H9 (cell line): Measurements from ENCODE around the gene TNFRSF17. TPM values are rescaled to one million over a fixed set of nuclear protein-coding genes. Genes with fewer than 3 reads are reported as not detected.

Experiments used
- DNase-seq: peaks from one replicate; pipeline ENCODE4 v3.0.0-alpha.2; 2017
- H2AFZ ChIP-seq: one replicate; pipeline ENCODE4 v1.6.1; 2013; ENCODE audit warnings: mild to moderate bottlenecking, low read length, control low read depth, moderate library complexity
- H2AK5ac ChIP-seq: 2 replicates; pipeline ENCODE4 v1.6.1; 2013; ENCODE audit warnings: low read length, control low read depth, mixed read lengths; ENCODE audit not compliant: insufficient read length
- H2BK120ac ChIP-seq: one replicate; pipeline ENCODE4 v1.6.1; 2013; ENCODE audit warnings: low read depth, mild to moderate bottlenecking, low read length, control low read depth, inconsistent platforms; ENCODE audit not compliant: poor library complexity, severe bottlenecking
- H2BK12ac ChIP-seq: 2 replicates; pipeline ENCODE4 v1.6.1; 2013; ENCODE audit warnings: low read length, control low read depth, mixed read lengths, low read depth; ENCODE audit not compliant: insufficient read length
- H2BK15ac ChIP-seq: 2 replicates; pipeline ENCODE4 v1.6.1; 2013; ENCODE audit warnings: low read depth, low read length, control low read depth
- H2BK20ac ChIP-seq: one replicate; pipeline ENCODE4 v1.6.1; 2013; ENCODE audit warnings: low read depth, mild to moderate bottlenecking, low read length, control low read depth, inconsistent platforms; ENCODE audit not compliant: poor library complexity, severe bottlenecking
- H2BK5ac ChIP-seq: 2 replicates; pipeline ENCODE4 v1.6.1; 2013; ENCODE audit warnings: low read length, control low read depth, mixed read lengths; ENCODE audit not compliant: insufficient read length
- H3K14ac ChIP-seq: 2 replicates; pipeline ENCODE4 v1.6.1; 2013; ENCODE audit warnings: low read length, control low read depth; ENCODE audit not compliant: insufficient read depth
- H3K18ac ChIP-seq: 2 replicates; pipeline ENCODE4 v1.6.1; 2013; ENCODE audit warnings: low read depth, mild to moderate bottlenecking, mixed read lengths, low read length, control low read depth; ENCODE audit not compliant: insufficient read length
- H3K23ac ChIP-seq: 2 replicates; pipeline ENCODE4 v1.6.1; 2013; ENCODE audit warnings: low read length, control low read depth, mixed read lengths, low read depth; ENCODE audit not compliant: insufficient read length
- H3K23me2 ChIP-seq: 2 replicates; pipeline ENCODE4 v1.6.1; 2013; ENCODE audit warnings: low read depth, mild to moderate bottlenecking, mixed read lengths, low read length, control low read depth; ENCODE audit not compliant: insufficient read length, poor library complexity, severe bottlenecking
- H3K27ac ChIP-seq: 2 replicates; pipeline ENCODE4 v1.5.1; 2013; ENCODE audit warnings: low read length, control low read depth, mixed read lengths, low read depth; ENCODE audit not compliant: insufficient read length
- H3K27me3 ChIP-seq: 2 replicates; pipeline ENCODE4 v1.6.1; 2013; ENCODE audit warnings: low read length, control low read depth, inconsistent platforms; ENCODE audit not compliant: insufficient read depth
- H3K4ac ChIP-seq: 2 replicates; pipeline ENCODE4 v1.6.1; 2013; ENCODE audit warnings: low read depth, mild to moderate bottlenecking, control low read depth, inconsistent platforms, low read length, moderate library complexity
- H3K4me1 ChIP-seq: 2 replicates; pipeline ENCODE4 v1.6.1; 2013; ENCODE audit warnings: low read length, control low read depth, inconsistent platforms; ENCODE audit not compliant: insufficient read depth
- H3K4me2 ChIP-seq: 2 replicates; pipeline ENCODE4 v1.6.1; 2013; ENCODE audit warnings: low read length, control low read depth, mixed read lengths; ENCODE audit not compliant: insufficient read length, insufficient read depth
- H3K56ac ChIP-seq: 2 replicates; pipeline ENCODE4 v1.6.1; 2013; ENCODE audit warnings: low read depth, mild to moderate bottlenecking, mixed read lengths, low read length, control low read depth; ENCODE audit not compliant: insufficient read length
- H3K79me1 ChIP-seq: 2 replicates; pipeline ENCODE4 v1.6.1; 2013; ENCODE audit warnings: low read depth, mild to moderate bottlenecking, moderate library complexity, low read length, control low read depth, inconsistent platforms; ENCODE audit not compliant: insufficient read depth, poor library complexity, severe bottlenecking
- H3K79me2 ChIP-seq: 2 replicates; pipeline ENCODE4 v1.6.1; 2013; ENCODE audit warnings: low read length, control low read depth, inconsistent platforms; ENCODE audit not compliant: insufficient read depth
- H3K9ac ChIP-seq: 2 replicates; pipeline ENCODE4 v1.6.1; 2013; ENCODE audit warnings: low read length, control low read depth, mixed read lengths; ENCODE audit not compliant: insufficient read length; ENCODE audit errors: extremely low read depth
- H3K9me3 ChIP-seq: one replicate; pipeline ENCODE4 v1.6.1; 2013; ENCODE audit warnings: low read depth, low read length, inconsistent platforms; ENCODE audit not compliant: control insufficient read depth
- H3T11ph ChIP-seq: one replicate; pipeline ENCODE4 v1.6.1; 2013; ENCODE audit warnings: mild to moderate bottlenecking, low read length, control low read depth, inconsistent platforms
- H4K20me1 ChIP-seq: one replicate; pipeline ENCODE4 v1.6.1; 2013; ENCODE audit not compliant: control insufficient read depth, insufficient read length, insufficient read depth
- H4K5ac ChIP-seq: 2 replicates; pipeline ENCODE4 v1.6.1; 2013; ENCODE audit warnings: low read depth, mild to moderate bottlenecking, mixed read lengths, low read length, control low read depth; ENCODE audit not compliant: insufficient read length
- H4K8ac ChIP-seq: replicated peaks from 2 replicates; pipeline ENCODE4 v1.6.1; 2013; ENCODE audit warnings: low read length, control low read depth, mixed read lengths, low read depth; ENCODE audit not compliant: insufficient read length
- H4K91ac ChIP-seq: 2 replicates; pipeline ENCODE4 v1.6.1; 2013; ENCODE audit warnings: low read depth, mild to moderate bottlenecking, moderate library complexity, mixed read lengths, low read length, control low read depth; ENCODE audit not compliant: insufficient read length
- H3K27ac Mint-ChIP-seq, 3 experiments: 2 replicates in 2 of 3; 3 replicates in 1 of 3; pipeline ENCODE4 v1.8.0; 2020 to 2021; ENCODE audit warnings: mixed read lengths in 3 of 3, mild to moderate bottlenecking in 1 of 3, moderate library complexity in 1 of 3
- H3K27me3 Mint-ChIP-seq: 2 replicates; pipeline ENCODE4 v1.8.0; 2021; ENCODE audit warnings: low read depth, mild to moderate bottlenecking, moderate library complexity, mixed read lengths
- H3K36me3 Mint-ChIP-seq, 3 experiments: 2 replicates in 2 of 3; 3 replicates in 1 of 3; pipeline ENCODE4 v1.8.0; 2020 to 2021; ENCODE audit warnings: low read depth in 3 of 3, mixed read lengths in 3 of 3; ENCODE audit not compliant: insufficient read depth in 1 of 3
- H3K4me1 Mint-ChIP-seq, 2 experiments: 2 replicates each; pipeline ENCODE4 v1.8.0; 2020; ENCODE audit warnings: mixed read lengths in 2 of 2
- H3K4me3 Mint-ChIP-seq, 2 experiments: 2 replicates in 1 of 2; 3 replicates in 1 of 2; pipeline ENCODE4 v1.8.0; 2020 to 2021; ENCODE audit warnings: mild to moderate bottlenecking in 2 of 2, mixed read lengths in 2 of 2, moderate library complexity in 1 of 2
- H3K9me3 Mint-ChIP-seq, 2 experiments: 2 replicates in 1 of 2; 3 replicates in 1 of 2; pipeline ENCODE4 v1.8.0; 2020; ENCODE audit warnings: mild to moderate bottlenecking in 2 of 2, mixed read lengths in 2 of 2, moderate library complexity in 1 of 2
- CTCF ChIP-seq: fragments of 200-600 bp; sonication (generic); conservative IDR thresholded peaks from 3 replicates; pipeline ENCODE4 v1.8.0; 2021; ENCODE audit warnings: antibody characterized with exemption, mild to moderate bottlenecking
- WGBS: extraction: QIAGEN DNeasy Blood & Tissue Kit; methylation state at CpG from one replicate; pipeline ENCODE4 v1.1.7; 2013; ENCODE audit warnings: missing lambda C conversion rate, low lambda C conversion rate, mixed read lengths; ENCODE audit not compliant: insufficient read length; ENCODE audit errors: extremely low coverage; 5-methylcytosine and 5-hydroxymethylcytosine counted together
- total RNA-seq: library from RNA; stranded (reverse); gene quantifications from 2 replicates; pipeline ENCODE4 v1.2.1, GENCODE V29; 2021

Gene TNFRSF17
- total RNA-seq, 1 experiment from 2014 or later = not detected

- Histone ChIP-seq H3K23me2 (peaks cover 2% of the 10 kb centered on the region), H3K9ac (no peak overlapping the region), H4K20me1 (no peaks in the 10 kb centered on the region), H3K27me3 (no peaks in the 10 kb centered on the region), H4K5ac (no peak overlapping the region), H3K4me1 (no peaks in the 10 kb centered on the region), H3K14ac (no peak overlapping the region), H2BK120ac (no peak overlapping the region), H3K4ac (no peak overlapping the region; the same call in 1 of the 2 replicates), H3K9me3 (no peaks in the 10 kb centered on the region), H2BK20ac (no peak overlapping the region), H2AK5ac (no peak overlapping the region), H2AFZ (no peak overlapping the region), H2BK15ac (no peak overlapping the region), H3K56ac (no peak overlapping the region), H3K23ac (no peak overlapping the region), H3K79me2 (no peaks in the 10 kb centered on the region), H4K91ac (no peak overlapping the region), H2BK5ac (no peak overlapping the region), H3K27ac (no peak overlapping the region), H3T11ph (no peak overlapping the region), H3K18ac (no peak overlapping the region), H3K79me1 (no peaks in the 10 kb centered on the region), H4K8ac (no peak overlapping the region), H2BK12ac (no peak overlapping the region), H3K4me2 (no peak overlapping the region)
- Mint-ChIP-seq H3K27me3 (no peaks in the 10 kb centered on the region), H3K36me3 (no peaks in the 10 kb centered on the region), H3K4me1 (no peaks in the 10 kb centered on the region), H3K4me3 (no peak overlapping the region), H3K9me3 (no peaks in the 10 kb centered on the region), H3K27ac (no peak overlapping the region)
- no CpG with 5 or more reads among the region's 11 CpGs for WGBS
- no peak for DNase-seq
- TF ChIP-seq CTCF = no peak
Measured at GRCh38 chr16:12002447-12003006, 37.5 kb downstream of the TNFRSF17 start.
